ENCODE data around the gene FABP3. TPM values are rescaled to one million over a fixed set of nuclear protein-coding genes. Genes with fewer than 3 reads are reported as not detected.

The FABP3 gene
- total and polyA plus RNA-seq, 2 experiments from 2014 or later, result 19.3 to 50.2 TPM

- Histone ChIP-seq H3K4me3 (no peak overlapping the region), H3F3A (replicated peaks; ENCODE audit: low read depth) (no peaks in the 10 kb centered on the region), H2AFZ (no peak overlapping the region), H3K79me2 (replicated peaks; ENCODE audit: insufficient read depth) (no peaks in the 10 kb centered on the region), H3K36me3 (ENCODE audit: insufficient read depth) (no peaks in the 10 kb centered on the region; the same call in 1 of the 2 replicates), H3K4me1 (ENCODE audit: insufficient read depth) (no peaks in the 10 kb centered on the region), H3K9me2 (ENCODE audit: insufficient read depth) (no peaks in the 10 kb centered on the region), H3K4me2 (no peak overlapping the region), H3K27me3 (ENCODE audit: insufficient read depth) (no peaks in the 10 kb centered on the region), H3K27ac (ENCODE audit: low read depth) (no peak overlapping the region), H4K20me1 (replicated peaks; ENCODE audit: insufficient read depth) (peaks cover 8% of the 10 kb centered on the region; the same call in 1 of the 2 replicates)
- Mint-ChIP-seq H3K27ac (no peak overlapping the region), H3K36me3 (ENCODE audit: low read depth) (peaks cover 21% of the 10 kb centered on the region), H3K9me3 (no peaks in the 10 kb centered on the region), H3K4me3 (no peak overlapping the region), H3K4me1 (peaks cover 2% of the 10 kb centered on the region; the same call in 2 of the 3 replicates), H3K27me3 (ENCODE audit: insufficient read depth, low read depth, poor library complexity) (no peaks in the 10 kb centered on the region)
- DNase-seq (ENCODE audit: low spot score) (no peak), ATAC-seq (no peak)
- no peak for TF ChIP-seq NANOG (IDR thresholded peaks at IDR 0.05; ENCODE audit: borderline replicate concordance)
- no peak for TF ChIP-seq ZNF114 (CRISPR knock-in tag; IDR thresholded peaks at IDR 0.05)
- no peak for TF ChIP-seq CREB1 (CRISPR knock-in tag; IDR thresholded peaks at IDR 0.05; ENCODE audit: low read depth)
- no peak for TF ChIP-seq POLR2AphosphoS5 (IDR thresholded peaks at IDR 0.05; ENCODE audit: low read depth)
- TF ChIP-seq CTCF (conservative IDR thresholded peaks at IDR 0.05; ENCODE audit: low read depth in 2 of 2), result no peak
These were observed 47.9 kb downstream of the FABP3 start for GRCh38 chr1:31324992-31325391.

- Histone ChIP-seq H3K4me1 (ENCODE audit: insufficient read depth) (no peaks in the 10 kb centered on the region), H3K4me2 (no peak overlapping the region), H3K9me2 (ENCODE audit: insufficient read depth) (no peaks in the 10 kb centered on the region), H3K4me3 (no peak overlapping the region), H2AFZ (no peak overlapping the region), H3F3A (replicated peaks; ENCODE audit: low read depth) (no peaks in the 10 kb centered on the region), H3K27ac (ENCODE audit: low read depth) (no peak overlapping the region), H3K79me2 (replicated peaks; ENCODE audit: insufficient read depth) (no peaks in the 10 kb centered on the region), H3K27me3 (ENCODE audit: insufficient read depth) (no peaks in the 10 kb centered on the region), H4K20me1 (replicated peaks; ENCODE audit: insufficient read depth) (peaks cover 8% of the 10 kb centered on the region; the same call in 1 of the 2 replicates), H3K36me3 (ENCODE audit: insufficient read depth) (peaks cover 5% of the 10 kb centered on the region)
- H3K4me1 Mint-ChIP-seq, result peaks cover 2% of the 10 kb centered on the region; the same call in 2 of the 3 replicates
- H3K27me3 Mint-ChIP-seq (ENCODE audit: insufficient read depth, low read depth, poor library complexity), result no peaks in the 10 kb centered on the region
- H3K27ac Mint-ChIP-seq, result no peak overlapping the region
- H3K4me3 Mint-ChIP-seq, result no peak overlapping the region
- H3K9me3 Mint-ChIP-seq, result no peaks in the 10 kb centered on the region
- DNase-seq (ENCODE audit: low spot score) (no peak), ATAC-seq (no peak)
- H3K36me3 Mint-ChIP-seq (ENCODE audit: low read depth), result peaks cover 27% of the 10 kb centered on the region
- TF ChIP-seq ETS1 (IDR thresholded peaks at IDR 0.05) (no peak), REST (IDR thresholded peaks at IDR 0.05; ENCODE audit: unreplicated experiment) (no peak), NANOG (IDR thresholded peaks at IDR 0.05; ENCODE audit: borderline replicate concordance) (no peak), ZNF331 (CRISPR knock-in tag; IDR thresholded peaks at IDR 0.05; ENCODE audit: low read depth) (no peak), JUNB (IDR thresholded peaks at IDR 0.05; ENCODE audit: unreplicated experiment) (no peak), ZNF462 (CRISPR knock-in tag; IDR thresholded peaks at IDR 0.05) (no peak)
These were observed 48.8 kb downstream of the FABP3 start for GRCh38 chr1:31324093-31324492.
